HCT116 (cell line): ENCODE measurements around the gene DRAXIN.

Experiments
- CTCF ChIP-seq, 3 experiments: fragments of 200-600 bp in 1 of 3; sonication (generic) in 1 of 3; IDR thresholded peaks in 2 of 3; conservative IDR thresholded peaks in 1 of 3; 2 replicates each; pipeline ENCODE4 v1.5.1; 2012 to 2017; ENCODE audit warnings: low read depth in 2 of 3, low read length in 2 of 3, antibody characterized with exemption in 1 of 3, borderline replicate concordance in 1 of 3, control low read depth in 1 of 3, mild to moderate bottlenecking in 1 of 3, mixed read lengths in 1 of 3, mixed run types in 1 of 3, moderate library complexity in 1 of 3; ENCODE audit not compliant: insufficient read depth in 1 of 3
- EZH2phosphoT487 ChIP-seq: fragments of 200-600 bp; IDR thresholded peaks from 2 replicates; pipeline ENCODE4 v1.6.1; 2018; ENCODE audit warnings: antibody characterized with exemption, borderline replicate concordance
- JUND ChIP-seq: IDR thresholded peaks from 2 replicates; pipeline ENCODE4 v1.6.1; 2012
- MAX ChIP-seq: IDR thresholded peaks from 2 replicates; pipeline ENCODE4 v1.6.1; 2012
- POLR2A ChIP-seq: IDR thresholded peaks from 2 replicates; pipeline ENCODE4 v1.7.0; 2011; ENCODE audit warnings: borderline replicate concordance; ENCODE audit not compliant: insufficient read depth, insufficient read length; ENCODE audit errors: extremely low read depth
- POLR2AphosphoS5 ChIP-seq: IDR thresholded peaks from 2 replicates; pipeline ENCODE4 v1.6.1; 2011; ENCODE audit warnings: mild to moderate bottlenecking, low read depth, low read length, moderate library complexity
- REST ChIP-seq: IDR thresholded peaks from 2 replicates; pipeline ENCODE4 v1.6.1; 2012; ENCODE audit warnings: low read depth
- SIN3A ChIP-seq: IDR thresholded peaks from 2 replicates; pipeline ENCODE4 v1.6.1; 2012; ENCODE audit warnings: low read depth
- SP1 ChIP-seq: IDR thresholded peaks from 2 replicates; pipeline ENCODE4 v1.6.1; 2012; ENCODE audit warnings: low read depth
- SRF ChIP-seq: IDR thresholded peaks from 2 replicates; pipeline ENCODE4 v1.6.1; 2012; ENCODE audit warnings: low read depth

GRCh38 chr1:11768821-11769220 is 77.3 kb downstream of the DRAXIN start:
- TF ChIP-seq CTCF (IDR thresholded peaks at IDR 0.05 in 2 of 3, conservative IDR thresholded peaks at IDR 0.05 in 1 of 3; ENCODE audit: borderline replicate concordance in 1 of 3, insufficient read depth in 1 of 3, low read depth in 2 of 3, low read length in 2 of 3) (no peak), POLR2A (no peak), JUND (no peak), REST (no peak), SRF (no peak), SP1 (no peak), MAX (no peak), EZH2phosphoT487 (no peak), SIN3A (no peak), POLR2AphosphoS5 (no peak)
